GM20431 (cell line): ENCODE results near the gene KPNB1.

Source experiments
- in situ Hi-C: fragments of 300-500 bp; cut with MseI, MboI; formaldehyde crosslinking; loops from one replicate; pipeline ENCODE4 v1.15.0; 2020; ENCODE audit warnings: low sequenced_read_pairs; ENCODE audit not compliant: unreplicated experiment

The KPNB1 gene

DNA sequence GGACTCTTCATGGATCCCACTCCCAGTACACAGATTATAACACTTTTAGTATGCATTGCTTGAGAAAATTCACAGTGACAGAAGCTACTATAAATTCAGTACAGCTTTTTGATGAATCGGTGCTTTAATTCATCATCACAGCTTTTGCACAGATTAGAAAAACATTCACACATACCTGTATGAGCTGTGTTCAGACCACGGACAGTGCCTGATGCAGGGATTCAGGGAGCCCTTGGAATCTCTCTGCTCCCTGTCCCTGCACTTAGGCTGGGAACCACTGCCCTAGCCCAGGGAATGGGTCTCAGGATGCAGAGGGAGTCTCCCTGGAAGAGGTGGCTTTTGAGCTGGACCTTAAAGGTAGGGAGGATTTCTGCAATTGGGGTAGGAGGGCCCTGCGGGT, 58.2 kb downstream of the KPNB1 start:
- in situ Hi-C loops = no loop called here

DNA sequence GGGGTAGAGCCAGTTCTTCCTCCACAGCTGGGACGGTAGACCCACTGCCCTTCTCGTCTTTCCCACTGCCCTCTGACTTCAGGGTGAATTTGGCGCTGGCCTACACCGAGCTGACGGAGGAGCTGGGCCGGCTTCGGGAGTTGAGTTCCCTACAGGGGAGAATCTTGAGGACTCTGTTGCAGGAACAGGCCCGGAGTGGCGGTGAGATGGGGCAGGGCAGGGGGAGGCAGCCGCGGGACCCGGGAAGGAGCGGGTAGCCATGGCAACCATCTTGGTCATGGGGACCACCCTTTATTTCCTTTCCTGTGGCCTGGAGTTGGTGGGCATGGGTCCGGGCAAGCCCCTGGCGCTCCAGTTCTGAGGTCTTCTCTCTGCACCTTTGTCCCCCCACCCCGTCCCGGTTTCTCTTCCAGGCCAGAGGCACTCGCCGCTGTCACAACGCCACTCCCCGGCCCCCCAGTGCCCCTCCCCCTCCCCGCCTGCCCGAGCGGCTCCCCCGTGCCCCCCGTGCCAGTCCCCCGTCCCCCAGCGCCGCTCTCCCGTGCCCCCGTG, 58.7 kb downstream of the KPNB1 start:
- in situ Hi-C loops = no loop called here

DNA sequence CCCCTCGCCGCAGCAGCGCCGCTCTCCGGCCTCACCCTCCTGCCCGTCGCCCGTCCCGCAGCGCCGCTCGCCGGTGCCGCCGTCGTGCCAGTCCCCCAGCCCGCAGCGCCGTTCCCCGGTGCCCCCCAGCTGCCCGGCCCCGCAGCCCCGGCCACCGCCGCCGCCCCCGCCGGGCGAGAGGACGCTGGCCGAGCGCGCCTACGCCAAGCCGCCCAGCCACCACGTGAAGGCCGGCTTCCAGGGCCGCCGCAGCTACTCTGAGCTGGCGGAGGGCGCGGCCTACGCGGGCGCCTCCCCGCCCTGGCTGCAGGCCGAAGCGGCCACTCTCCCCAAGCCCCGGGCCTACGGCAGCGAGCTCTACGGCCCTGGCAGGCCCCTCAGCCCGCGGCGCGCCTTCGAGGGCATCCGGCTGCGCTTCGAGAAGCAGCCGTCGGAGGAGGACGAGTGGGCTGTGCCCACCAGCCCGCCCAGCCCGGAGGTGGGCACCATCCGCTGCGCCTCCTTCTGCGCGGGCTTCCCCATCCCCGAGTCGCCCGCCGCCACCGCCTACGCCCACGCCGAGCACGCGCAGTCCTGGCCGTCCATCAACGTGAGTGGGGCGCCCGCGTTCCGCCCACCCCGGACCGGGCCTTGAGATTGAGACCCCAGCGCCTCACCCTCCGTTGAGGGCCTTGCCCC, 59.3 kb downstream of the KPNB1 start:
- in situ Hi-C loops = no loop called here

DNA sequence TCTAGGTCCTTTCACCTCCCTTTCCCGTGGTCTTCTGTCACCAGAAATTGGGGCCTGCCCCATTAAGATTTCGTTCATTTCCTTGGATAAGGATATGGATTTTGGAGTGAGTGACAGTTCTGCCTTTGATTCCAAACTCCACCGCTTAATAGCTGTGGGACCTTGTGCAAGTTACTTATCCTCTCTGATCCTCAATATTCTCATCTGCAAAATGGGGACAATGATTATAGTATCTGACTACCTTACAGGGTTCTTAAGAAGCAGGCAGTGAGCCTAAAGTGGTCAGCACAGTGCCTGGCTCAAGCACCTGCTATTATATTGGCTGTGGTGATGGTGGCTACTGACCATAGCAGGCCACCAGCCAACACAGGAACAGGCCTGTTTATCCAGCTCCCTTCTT, 59.9 kb downstream of the KPNB1 start:
- in situ Hi-C loops = no loop called here

DNA sequence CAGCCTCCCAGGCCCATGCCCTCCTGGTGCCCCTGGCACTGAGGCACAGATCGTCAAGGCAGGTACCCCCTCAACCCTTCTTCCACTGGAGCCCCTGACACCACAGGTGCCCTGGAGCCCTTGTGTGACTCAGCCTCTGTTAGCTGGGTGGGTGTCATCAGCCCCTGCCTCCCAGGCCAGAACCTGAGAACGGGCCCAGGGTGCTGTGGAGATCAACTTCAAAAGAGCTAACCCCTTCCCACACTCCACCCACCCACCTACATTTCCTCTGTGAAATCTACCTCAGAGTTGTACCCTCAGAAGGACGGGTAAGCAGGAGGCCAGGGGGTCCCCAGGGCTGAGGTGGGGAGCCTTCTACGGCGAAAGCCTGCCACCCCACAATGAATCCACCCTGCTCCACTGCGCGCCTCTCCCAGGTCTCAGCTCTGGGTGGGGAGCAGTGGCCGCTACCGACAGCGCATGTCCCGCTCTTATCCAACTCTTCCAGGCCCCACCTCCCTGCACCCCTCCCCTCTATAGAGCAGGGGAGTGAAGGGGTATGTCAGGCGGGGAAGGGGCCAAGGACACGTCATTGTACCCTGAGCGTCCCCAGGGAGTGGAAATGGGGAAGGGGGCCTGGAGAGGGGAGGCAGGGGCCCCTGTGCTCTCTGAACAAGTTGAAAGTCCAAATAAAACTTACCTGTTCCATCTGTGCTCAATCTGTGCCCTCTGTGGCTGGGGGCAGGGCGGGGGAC, 61.8 kb downstream of the KPNB1 start:
- in situ Hi-C loops = no loop called here

DNA sequence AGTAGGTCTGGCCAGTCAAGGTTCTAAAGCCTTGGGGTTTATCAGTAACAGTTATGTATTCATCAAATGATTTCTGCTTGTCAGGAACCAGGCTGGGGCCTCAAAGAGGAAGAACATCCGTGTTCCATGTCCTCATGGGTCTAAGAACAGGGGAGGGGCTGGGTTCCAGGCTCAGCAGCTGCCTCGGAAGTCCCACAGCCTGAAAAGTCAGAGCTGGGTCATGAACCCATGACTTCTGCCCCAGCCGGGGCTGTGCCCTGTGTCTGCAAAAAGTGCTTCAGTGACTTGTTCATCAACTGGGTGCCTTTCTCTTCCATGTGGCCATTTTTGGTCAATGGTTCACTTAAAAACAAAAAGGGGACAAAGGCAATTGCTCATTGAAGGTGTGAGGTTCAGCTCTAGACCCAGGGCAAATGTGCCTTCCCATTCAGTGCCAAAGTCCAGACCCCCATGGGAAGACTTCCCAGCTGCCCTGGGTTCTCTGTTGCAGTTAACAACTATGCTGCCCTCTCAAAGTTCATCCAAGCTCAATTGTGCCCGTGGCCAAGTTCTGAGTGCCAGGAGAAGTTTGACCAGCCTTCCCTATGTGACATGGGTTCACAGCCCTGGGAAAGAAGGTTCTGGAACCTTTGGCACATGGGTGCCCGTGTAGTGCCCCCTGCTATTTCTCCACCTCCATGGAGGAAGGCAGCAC, 62.8 kb downstream of the KPNB1 start:
- in situ Hi-C loops = no loop called here

DNA sequence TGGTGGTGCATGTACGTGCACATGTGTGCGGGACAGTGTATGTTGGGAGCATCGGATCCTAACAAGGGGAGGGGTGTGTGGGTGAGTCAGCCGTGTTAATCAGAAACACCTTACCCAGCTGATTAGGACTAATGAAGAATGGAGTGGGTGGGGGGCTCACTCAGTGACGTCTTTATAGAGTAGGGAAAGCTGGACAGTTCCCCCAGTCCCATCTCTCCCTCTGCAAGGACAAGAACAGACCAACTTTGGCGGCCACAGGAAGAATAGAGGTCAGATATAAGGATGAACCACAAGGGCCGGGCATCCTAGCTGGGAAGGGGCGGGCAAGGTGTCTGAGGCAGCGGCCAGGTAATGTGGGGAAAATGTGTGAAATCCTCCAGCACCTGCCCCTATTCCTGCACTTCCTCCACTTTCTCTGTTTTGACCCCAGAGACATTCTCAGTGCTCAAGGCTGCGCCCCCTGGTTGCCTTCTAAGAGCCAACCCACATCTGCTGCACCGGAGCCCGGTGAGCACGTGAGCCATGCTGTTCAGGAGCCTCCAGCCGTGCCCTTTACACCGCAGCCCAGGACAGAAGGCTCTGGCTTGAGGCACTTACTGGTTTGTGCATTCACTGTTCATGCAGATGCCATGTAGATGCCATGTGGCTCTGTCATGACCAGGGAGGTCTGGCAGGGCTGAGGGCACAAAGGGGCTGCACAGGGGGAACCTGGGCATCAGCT, 64.4 kb downstream of the KPNB1 start:
- in situ Hi-C loops = no loop called here

DNA sequence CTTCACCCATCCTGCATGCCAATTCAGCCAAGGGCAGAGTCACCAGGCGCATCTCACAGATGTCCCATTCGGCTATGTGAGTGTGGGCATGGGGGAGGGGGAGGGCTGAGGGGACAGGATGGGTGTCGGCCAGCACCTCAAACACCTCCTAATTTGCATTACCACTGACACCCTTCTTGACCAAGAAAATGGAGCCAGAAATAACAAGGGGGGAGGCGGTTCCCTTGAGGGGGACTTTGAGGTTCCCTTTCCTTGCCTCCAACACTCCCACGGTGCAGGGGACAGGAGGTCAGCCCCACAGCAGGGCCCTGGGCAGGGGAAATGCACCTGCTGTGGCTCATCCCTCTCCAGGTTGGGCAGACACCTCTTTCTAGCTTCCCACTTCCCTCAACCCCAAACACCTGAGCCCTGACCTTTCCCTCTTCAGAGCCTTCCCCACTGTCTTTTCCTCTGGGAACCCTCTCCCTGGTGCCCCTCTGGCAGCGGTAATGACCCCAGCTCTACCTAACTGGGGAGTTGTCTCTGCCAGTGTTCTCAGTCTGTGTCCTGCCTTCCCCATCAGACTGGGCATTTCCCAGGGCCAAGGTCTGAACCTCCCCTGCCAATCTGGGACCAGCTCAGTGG, 65.2 kb downstream of the KPNB1 start:
- in situ Hi-C loops = no loop called here

DNA sequence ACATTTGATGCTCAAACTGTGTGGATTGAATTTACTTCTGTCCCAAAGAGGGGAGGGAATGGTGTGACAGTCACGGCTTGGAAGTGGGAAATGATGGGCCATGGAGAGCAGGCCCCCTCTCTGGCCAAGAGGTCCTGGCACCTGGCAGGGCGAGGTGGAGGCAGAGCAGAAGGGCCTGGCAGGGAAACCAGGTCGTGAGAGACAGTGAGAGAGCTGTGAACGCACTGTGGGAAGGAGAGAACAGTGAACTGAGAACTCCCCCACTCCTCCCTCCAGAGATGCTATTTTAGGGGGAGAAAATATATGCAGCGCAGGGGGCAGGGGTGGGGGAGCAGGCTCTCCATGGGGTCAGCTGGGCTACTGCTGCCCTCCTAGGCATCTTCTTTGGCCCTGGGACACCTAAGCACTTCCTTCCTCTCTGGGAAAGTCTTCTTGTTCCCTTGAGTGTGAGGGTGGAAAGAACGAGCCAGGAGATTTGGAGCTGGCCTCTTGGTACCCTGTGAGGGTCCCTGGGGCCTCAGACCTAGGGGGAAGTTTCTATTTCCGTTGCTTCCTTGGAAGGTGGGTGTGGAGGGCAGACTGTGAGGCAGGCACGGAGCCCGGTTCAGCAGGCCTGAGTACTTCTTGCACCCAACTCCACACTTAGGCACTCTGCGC, 66.1 kb downstream of the KPNB1 start:
- in situ Hi-C loops = no loop called here

DNA sequence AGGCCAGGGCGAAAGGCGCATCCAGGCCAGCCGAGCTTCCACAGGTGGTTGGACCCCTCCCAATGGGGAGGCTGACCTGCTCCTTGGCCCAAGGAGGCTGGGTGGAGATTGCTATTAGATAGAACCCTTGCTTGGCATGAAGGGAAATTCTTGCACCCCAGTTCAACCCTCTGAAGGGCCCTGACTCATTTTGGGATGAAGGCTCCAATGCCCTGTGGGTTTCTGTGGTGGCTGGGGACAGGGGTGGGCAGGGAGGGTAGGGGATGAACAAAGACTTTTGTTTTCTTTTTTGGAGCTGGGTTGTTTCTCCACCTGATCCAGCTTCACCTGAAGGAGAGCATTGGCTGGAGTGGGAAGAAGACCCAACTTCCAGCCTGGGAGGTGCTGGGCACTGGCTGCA, 66.7 kb downstream of the KPNB1 start:
- in situ Hi-C loops = no loop called here

DNA sequence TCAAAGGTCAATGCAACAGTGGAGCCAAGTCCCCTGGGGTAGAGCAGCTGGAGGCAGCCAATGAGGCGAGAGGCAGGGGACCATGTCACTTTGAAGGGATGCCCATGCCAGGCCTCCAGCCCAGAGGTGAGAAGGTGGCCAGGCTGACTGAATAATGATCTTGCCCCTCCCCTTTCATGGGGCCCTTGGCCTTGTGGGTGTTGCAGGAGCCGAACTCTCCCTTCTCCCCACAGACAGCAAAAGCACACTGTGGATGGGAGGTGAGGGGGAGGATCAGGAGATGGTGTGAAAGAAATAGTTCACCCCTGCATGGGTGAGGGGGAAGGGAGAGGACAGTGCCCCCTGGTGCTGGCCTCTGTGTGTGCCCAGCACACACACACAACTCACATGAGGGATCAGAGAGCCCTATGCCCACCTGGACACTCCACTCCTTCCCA, 67.6 kb downstream of the KPNB1 start:
- in situ Hi-C loops = no loop called here

DNA sequence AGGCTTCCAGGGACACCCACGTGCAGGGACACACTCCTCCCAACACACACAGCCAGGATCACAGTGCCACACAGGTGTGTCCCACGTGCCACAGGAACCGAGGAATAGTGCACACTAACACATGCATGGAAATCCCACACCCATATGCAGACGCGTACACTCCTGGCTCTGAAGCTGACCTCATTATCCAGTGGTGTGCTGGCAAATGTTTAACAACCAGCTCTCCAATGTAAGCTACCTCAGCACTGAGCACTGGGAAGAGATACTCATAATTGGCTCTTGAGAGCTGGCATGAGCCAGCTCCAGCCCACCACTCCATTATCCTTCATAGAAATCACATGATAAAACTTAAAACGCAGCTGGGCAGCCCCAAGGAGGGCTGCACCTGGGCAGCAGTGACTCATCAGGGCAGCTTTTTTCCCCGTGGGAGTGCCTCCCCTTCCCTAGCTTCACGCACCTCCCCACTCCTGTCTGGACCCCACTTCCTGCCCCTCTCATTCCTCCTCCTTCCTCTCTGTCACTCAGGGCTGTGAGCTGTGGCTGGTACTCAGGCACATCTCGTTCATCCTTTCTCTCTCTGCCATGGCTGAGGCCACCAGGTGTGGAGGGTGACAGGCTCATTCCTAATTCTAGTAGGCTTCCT, 68.4 kb downstream of the KPNB1 start:
- in situ Hi-C loops = no loop called here

DNA sequence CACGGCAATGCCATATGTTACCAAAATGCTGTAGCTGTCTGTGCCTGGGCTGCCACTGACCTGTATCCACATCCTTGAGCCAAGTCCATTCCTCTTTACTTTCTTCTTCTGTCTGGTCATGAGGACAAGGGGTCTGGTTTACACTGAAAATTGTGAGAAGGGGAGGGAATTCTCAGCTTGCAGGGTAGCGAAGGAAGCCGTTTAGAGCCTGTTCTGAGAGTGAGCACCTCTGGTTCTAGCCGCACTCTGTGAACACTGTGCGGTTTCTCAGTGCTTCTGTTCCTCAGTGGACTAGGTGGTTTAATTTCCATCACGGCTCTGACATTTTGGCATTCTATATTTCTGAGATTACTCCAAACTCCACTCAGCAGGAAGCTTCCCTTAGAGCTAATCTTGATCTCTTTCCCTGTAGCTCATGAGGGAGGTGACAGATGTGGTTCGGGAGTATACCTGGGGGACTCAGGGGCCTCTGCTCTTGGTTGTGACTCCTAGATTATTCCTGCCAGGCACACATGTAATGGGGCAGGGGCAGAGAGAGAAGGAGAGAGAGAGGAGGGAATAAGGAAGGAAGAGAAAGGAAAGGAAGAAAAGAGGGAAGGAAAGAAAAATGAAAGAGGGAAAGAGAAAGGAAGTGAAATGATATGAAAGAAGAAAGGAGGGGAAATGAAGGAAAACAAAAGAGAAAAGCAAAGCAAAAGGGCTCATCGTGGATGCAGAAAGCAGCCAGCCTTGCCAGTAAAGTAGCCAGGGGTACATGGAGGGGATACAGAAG, 69.1 kb downstream of the KPNB1 start:
- in situ Hi-C loops = no loop called here

DNA sequence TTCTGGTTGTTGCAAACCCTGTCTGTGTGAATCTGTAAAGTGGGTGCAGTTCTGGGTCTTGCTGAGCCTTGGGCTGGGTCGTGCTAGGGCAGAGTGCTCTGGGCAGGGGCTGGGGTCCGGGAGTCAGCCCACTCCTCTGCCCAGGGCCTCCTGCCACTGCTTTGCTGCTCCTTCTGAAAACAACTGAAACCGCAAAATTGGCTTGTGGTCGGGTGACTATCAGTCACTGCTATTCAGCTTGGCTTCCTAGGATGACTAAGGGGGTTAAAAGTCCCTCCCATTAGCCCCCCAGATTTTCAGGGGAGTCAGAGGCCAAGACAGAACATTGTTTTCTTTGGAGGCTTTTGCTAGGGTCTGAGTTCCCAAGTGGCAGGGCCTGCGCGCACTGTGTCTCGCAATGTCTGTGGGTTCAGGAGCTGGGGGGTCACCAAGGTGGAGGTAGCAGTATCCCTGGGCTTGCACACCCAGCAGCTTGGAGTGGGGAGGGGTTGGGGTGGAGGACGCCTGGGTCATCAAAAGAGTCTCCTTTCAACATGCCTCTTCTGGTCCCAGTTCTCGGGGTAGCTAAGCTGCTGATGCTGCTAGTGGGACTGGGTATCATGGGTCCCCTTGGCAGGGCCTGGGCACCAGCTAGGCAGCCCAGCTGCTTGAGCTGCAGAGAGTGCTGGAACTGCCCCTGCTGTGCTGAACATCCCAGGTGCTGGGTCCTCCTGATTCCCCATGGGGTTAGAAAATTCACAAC, 69.9 kb downstream of the KPNB1 start:
- in situ Hi-C loops = no loop called here

DNA sequence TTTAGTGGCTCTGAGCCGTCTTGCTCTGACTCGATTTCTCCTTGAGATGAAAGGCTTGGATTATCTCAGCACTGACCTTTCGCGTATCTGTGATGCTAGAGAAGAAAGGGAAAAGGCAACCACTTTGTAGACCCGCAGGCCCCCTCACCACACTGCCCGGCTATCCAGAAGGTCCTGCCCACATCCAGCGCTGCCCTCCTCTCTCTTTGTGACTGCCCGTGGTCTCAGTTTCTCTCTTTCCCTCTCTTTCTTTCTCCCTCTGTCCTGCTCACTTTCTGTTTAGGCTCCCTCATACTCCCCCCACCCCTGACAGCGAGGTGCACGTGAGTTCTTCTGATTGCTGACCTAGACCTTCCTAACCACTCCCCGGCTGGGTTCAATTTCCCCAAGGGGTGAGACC, 70.5 kb downstream of the KPNB1 start:
- in situ Hi-C loops = no loop called here

DNA sequence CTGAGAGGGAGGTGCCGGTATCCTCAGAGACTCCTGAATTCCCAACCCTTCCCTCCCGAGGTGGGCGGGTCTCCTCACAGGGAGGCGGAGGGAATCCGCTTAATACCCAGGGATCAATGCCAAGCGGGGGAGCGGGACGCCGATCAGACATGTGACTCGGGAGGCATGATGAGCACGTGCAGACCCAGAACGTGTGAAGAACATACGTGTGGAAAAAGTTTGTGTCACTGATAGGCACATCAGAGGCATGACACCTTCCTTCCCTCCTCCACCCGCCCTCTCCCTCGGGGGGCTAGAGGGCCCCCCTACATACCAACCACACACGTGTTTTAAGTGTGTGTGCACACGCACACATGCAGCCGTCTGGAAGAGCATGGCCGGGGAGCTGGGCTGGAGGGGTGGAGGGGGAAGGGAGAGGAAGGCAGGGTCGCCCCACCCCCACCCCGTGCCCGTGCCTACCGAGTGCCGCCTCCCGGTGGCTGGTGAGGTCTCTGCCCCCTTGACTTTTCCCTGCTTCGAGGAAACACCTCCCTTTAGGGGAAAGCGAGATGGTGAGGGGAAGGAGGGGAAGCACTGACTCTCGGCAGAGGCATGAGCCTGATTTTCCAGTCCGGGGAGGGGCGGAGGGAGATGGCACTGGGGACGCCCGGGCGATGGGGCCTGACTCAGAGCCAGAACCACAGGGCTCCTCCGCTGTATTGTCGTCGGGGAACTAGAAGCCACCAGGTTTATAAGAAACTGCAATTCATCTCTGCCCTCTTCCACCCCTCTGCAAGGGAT, 71.2 kb downstream of the KPNB1 start:
- in situ Hi-C loops = no loop called here

DNA sequence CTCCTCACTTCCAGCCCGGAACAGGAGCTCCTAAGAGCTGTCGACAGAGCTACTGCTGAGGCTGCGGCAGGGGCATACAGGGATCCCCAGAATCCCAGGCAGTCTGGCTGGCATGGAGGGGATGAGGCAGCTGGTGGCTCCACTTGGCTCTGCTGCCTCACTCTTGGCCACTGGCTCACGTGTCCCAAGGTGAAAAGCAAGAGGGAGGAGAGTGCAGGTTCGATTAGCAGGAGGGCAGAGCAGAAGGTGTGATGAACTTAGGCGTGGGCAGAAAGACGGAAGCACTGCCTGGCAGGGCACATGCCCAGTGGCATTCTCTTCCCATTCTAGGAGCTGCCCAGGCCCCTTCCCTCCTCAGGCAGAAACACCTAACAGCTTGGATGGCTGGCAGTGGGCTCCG, 72.0 kb downstream of the KPNB1 start:
- in situ Hi-C loops = no loop called here
